ENCODE results near the gene AP1G1. TPM values are rescaled to one million over a fixed set of nuclear protein-coding genes. Genes with fewer than 3 reads are reported as not detected.

AP1G1 gene
- total RNA-seq, 1 experiment from 2014 or later = 79.2 TPM

DNA sequence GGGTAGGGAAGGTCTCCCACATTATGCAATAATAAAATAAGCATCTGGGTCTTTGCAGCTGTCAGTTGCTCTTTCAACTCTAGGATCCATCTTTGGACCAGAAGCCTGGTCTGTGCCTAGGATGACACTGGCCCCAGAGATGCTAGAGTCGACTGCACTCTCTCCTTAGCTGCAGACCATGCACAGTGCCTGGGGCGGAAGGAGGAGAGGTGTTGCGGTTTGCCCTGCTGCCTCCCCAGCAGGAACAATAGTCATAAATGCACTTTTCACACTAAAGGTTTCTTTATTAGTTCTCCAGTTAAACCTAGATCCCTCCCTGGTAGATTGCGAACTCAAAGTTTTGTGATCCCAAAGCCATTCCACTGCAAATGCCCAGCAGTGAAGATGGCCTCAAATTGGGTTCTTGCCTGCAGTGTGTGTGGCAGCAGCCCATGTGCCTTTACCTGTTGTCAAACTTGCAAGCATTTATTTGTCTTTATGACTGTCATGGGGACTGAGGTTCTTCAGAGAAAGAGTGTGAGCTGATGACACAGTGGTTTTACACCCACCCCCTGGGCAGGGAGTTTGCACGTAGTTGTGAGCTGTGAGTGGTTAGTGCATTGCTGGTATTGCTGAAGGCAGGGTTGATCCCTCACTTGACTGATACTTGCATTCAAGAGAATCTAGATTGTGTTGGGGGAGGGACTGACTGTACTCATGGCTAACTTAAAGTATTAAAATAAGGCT lies 47.5 kb upstream of the AP1G1 start:
- H2BK5ac ChIP-seq (ENCODE audit: insufficient read length, low read length) = no peak overlapping the region
- no peaks in the 10 kb centered on the region for H3K9me3 ChIP-seq (ENCODE audit: control insufficient read depth, low read depth, low read length)
- H2BK20ac ChIP-seq (ENCODE audit: low read depth, low read length, poor library complexity, severe bottlenecking) = no peak overlapping the region
- H3T11ph ChIP-seq (ENCODE audit: low read length) = no peak overlapping the region
- H3K27ac ChIP-seq (ENCODE audit: insufficient read length, low read depth, low read length) = no peak overlapping the region
- WGBS (ENCODE audit: extremely low coverage, insufficient read length, low lambda C conversion rate) = no CpG with 5 or more reads among the region's 5 CpGs
- no peak overlapping the region for H4K8ac ChIP-seq (replicated peaks; ENCODE audit: insufficient read length, low read depth, low read length)
- Mint-ChIP-seq H3K27me3 (ENCODE audit: low read depth) (no peaks in the 10 kb centered on the region), H3K9me3 (no peaks in the 10 kb centered on the region), H3K4me1 (no peaks in the 10 kb centered on the region), H3K27ac (peak overlapping the region in 1 of 3 experiments; percentile 19; a peak in 2 of 7 replicates), H3K4me3 (no peak overlapping the region), H3K36me3 (ENCODE audit: insufficient read depth in 1 of 3, low read depth in 3 of 3) (peaks cover 10 to 48% (median 27%) of the 10 kb centered on the region in 3 experiments; a peak in 6 of 7 replicates)
- no peak overlapping the region for H3K4me2 ChIP-seq (ENCODE audit: insufficient read depth, insufficient read length, low read length)
- no peaks in the 10 kb centered on the region for H3K23me2 ChIP-seq (ENCODE audit: insufficient read length, low read depth, low read length, poor library complexity, severe bottlenecking)
- H2AK5ac ChIP-seq (ENCODE audit: insufficient read length, low read length) = no peak overlapping the region
- H4K5ac ChIP-seq (ENCODE audit: insufficient read length, low read depth, low read length) = no peak overlapping the region
- H3K4me1 ChIP-seq (ENCODE audit: insufficient read depth, low read length) = no peaks in the 10 kb centered on the region
- H2AFZ ChIP-seq (ENCODE audit: low read length) = no peak overlapping the region
- H3K23ac ChIP-seq (ENCODE audit: insufficient read length, low read depth, low read length) = no peak overlapping the region
- H4K91ac ChIP-seq (ENCODE audit: insufficient read length, low read depth, low read length) = no peak overlapping the region
- H2BK12ac ChIP-seq (ENCODE audit: insufficient read length, low read depth, low read length) = no peak overlapping the region
- H2BK120ac ChIP-seq (ENCODE audit: low read depth, low read length, poor library complexity, severe bottlenecking) = no peak overlapping the region
- H3K4ac ChIP-seq (ENCODE audit: low read depth, low read length) = no peak overlapping the region
- no peaks in the 10 kb centered on the region; the same call in 1 of the 2 replicates for H3K79me2 ChIP-seq (ENCODE audit: insufficient read depth, low read length)
- H2BK15ac ChIP-seq (ENCODE audit: low read depth, low read length) = no peak overlapping the region
- DNase-seq = no peak
- H3K79me1 ChIP-seq (ENCODE audit: insufficient read depth, low read depth, low read length, poor library complexity, severe bottlenecking) = no peaks in the 10 kb centered on the region
- no peak overlapping the region for H3K18ac ChIP-seq (ENCODE audit: insufficient read length, low read depth, low read length)
- H4K20me1 ChIP-seq (ENCODE audit: control insufficient read depth, insufficient read depth, insufficient read length) = no peaks in the 10 kb centered on the region
- H3K27me3 ChIP-seq (ENCODE audit: insufficient read depth, low read length) = no peaks in the 10 kb centered on the region
- H3K9ac ChIP-seq (ENCODE audit: extremely low read depth, insufficient read length, low read length) = no peak overlapping the region
- H3K56ac ChIP-seq (ENCODE audit: insufficient read length, low read depth, low read length) = no peak overlapping the region
- no peak overlapping the region for H3K14ac ChIP-seq (ENCODE audit: insufficient read depth, low read length)
- TF ChIP-seq, protein P1, sequence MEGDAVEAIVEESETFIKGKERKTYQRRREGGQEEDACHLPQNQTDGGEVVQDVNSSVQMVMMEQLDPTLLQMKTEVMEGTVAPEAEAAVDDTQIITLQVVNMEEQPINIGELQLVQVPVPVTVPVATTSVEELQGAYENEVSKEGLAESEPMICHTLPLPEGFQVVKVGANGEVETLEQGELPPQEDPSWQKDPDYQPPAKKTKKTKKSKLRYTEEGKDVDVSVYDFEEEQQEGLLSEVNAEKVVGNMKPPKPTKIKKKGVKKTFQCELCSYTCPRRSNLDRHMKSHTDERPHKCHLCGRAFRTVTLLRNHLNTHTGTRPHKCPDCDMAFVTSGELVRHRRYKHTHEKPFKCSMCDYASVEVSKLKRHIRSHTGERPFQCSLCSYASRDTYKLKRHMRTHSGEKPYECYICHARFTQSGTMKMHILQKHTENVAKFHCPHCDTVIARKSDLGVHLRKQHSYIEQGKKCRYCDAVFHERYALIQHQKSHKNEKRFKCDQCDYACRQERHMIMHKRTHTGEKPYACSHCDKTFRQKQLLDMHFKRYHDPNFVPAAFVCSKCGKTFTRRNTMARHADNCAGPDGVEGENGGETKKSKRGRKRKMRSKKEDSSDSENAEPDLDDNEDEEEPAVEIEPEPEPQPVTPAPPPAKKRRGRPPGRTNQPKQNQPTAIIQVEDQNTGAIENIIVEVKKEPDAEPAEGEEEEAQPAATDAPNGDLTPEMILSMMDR (conservative IDR thresholded peaks at IDR 0.05) = no peak

All from H9 (cell line).